ENCODE measurements around the gene NDUFA5. TPM values are rescaled to one million over a fixed set of nuclear protein-coding genes. Genes with fewer than 3 reads are reported as not detected.

The NDUFA5 gene
- total RNA-seq, 1 donor from 2014 or later: 56.5 TPM

DNA sequence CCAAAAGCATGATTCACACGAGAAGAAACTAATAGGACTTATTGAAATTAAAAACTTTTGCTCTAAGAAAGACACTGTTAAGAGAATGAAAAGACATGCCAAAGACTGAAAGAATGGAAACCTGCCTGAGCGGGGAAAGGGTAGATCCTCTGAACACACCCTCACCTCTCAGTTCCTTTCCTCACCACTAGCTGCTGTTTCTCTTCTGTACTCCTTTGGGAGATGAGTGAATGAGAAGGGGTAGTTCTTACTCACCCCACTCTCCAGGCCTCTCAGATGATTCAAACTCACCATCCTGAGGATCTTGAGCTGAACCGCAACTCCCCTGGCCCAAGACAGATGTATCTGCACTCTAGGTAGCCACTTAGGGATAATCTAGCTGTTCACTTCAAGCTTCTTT is 65.1 kb downstream of the NDUFA5 start:
- DNase-seq (ENCODE audit: extremely low spot score, unreplicated experiment): no peak
- TF ChIP-seq, protein P1, sequence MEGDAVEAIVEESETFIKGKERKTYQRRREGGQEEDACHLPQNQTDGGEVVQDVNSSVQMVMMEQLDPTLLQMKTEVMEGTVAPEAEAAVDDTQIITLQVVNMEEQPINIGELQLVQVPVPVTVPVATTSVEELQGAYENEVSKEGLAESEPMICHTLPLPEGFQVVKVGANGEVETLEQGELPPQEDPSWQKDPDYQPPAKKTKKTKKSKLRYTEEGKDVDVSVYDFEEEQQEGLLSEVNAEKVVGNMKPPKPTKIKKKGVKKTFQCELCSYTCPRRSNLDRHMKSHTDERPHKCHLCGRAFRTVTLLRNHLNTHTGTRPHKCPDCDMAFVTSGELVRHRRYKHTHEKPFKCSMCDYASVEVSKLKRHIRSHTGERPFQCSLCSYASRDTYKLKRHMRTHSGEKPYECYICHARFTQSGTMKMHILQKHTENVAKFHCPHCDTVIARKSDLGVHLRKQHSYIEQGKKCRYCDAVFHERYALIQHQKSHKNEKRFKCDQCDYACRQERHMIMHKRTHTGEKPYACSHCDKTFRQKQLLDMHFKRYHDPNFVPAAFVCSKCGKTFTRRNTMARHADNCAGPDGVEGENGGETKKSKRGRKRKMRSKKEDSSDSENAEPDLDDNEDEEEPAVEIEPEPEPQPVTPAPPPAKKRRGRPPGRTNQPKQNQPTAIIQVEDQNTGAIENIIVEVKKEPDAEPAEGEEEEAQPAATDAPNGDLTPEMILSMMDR (IDR thresholded peaks at IDR 0.05): no peak
- no peaks in the 10 kb centered on the region for H3K4me1 Mint-ChIP-seq (ENCODE audit: unreplicated experiment)
- H3K9me3 Mint-ChIP-seq (ENCODE audit: unreplicated experiment): peaks cover 3% of the 10 kb centered on the region
- H3K4me3 Mint-ChIP-seq (ENCODE audit: unreplicated experiment): no peak overlapping the region
- no peak overlapping the region for H3K27ac Mint-ChIP-seq (ENCODE audit: unreplicated experiment)
- peaks cover 21% of the 10 kb centered on the region for H3K27me3 Mint-ChIP-seq (ENCODE audit: unreplicated experiment)
- no peaks in the 10 kb centered on the region for H3K36me3 Mint-ChIP-seq (ENCODE audit: unreplicated experiment)

Other genes with a start within 250 kb of the NDUFA5 start
- 0.26 and 0.32 TPM in 2 replicates for gene IQUB, start 23.2 kb downstream of the NDUFA5 start, total RNA-seq
- gene ASB15, start 44.0 kb upstream of the NDUFA5 start, total RNA-seq: not detected in 2 replicates
- gene LMOD2, start 98.0 kb upstream of the NDUFA5 start, total RNA-seq: not detected in 2 replicates
- 41.5 and 42.7 TPM in 2 replicates for gene WASL, start 191.2 kb upstream of the NDUFA5 start, total RNA-seq

All from osteocyte (in vitro differentiated cells).